Pancreas (tissue), 10 donors: Measurements from ENCODE around the gene ENO2. TPM values are rescaled to one million over a fixed set of nuclear protein-coding genes. Genes with fewer than 3 reads are reported as not detected.
"Not testable (repeated sequence)": the region's sequence is repeated elsewhere in the genome, so short reads cannot be mapped to it uniquely, and the experiment has no call there.

ENCODE experiments used
- ATAC-seq, 4 donors: fragments of 200-7000 bp; cut with Tn5 transposase; one replicate each; pipeline versions ENCODE4 v1.8.0 to v1.9.1; 2020; ENCODE audit warnings: mild to moderate bottlenecking in 4 of 4, moderate library complexity in 4 of 4
- DNase-seq, 6 donors: peaks; one replicate each; pipeline ENCODE4 v3.0.0-alpha.2; 2020
- FAIRE-seq: peaks from 2 replicates; lab custom pipeline; 2012; peaks lifted over from hg19 to GRCh38; lab: Jason Lieb, UNC
- H3K27ac ChIP-seq, 4 donors: fragments of 200-600 bp; sonication (generic); 1 replicate in 3 of 4; 2 replicates in 1 of 4; pipeline versions ENCODE4 v1.5.0 to v1.8.0; 2020
- H3K27me3 ChIP-seq, 4 donors: fragments of 200-600 bp; one replicate each; pipeline ENCODE4 v1.8.0; 2021
- H3K36me3 ChIP-seq, 3 donors: fragments of 200-600 bp; sonication (generic) in 1 of 3; one replicate each; pipeline versions ENCODE4 v1.5.0 to v1.8.0; 2020 to 2021
- H3K4me1 ChIP-seq, 3 donors: fragments of 200-600 bp; one replicate each; pipeline ENCODE4 v1.8.0; 2021
- H3K4me3 ChIP-seq, 4 donors: fragments of 200-600 bp; sonication (generic) in 2 of 4; one replicate each; pipeline versions ENCODE4 v1.5.0 to v1.8.0; 2020 to 2021
- H3K9me3 ChIP-seq, 4 donors: fragments of 200-600 bp; one replicate each; pipeline ENCODE4 v1.8.0; 2021
- WGBS, 2 donors: extraction: QIAGEN DNeasy Blood & Tissue Kit; methylation state at CpG; one replicate each; pipeline ENCODE4 v1.1.7; 2013; 5-methylcytosine and 5-hydroxymethylcytosine counted together
- intact Hi-C, 3 donors: fragments of 100-400 bp; cut with DNase I; formaldehyde crosslinking; loops; one replicate each; pipeline versions ENCODE4 v1.11.1 to v1.14.2; 2022
- polyA plus RNA-seq, 2 donors: library from polyadenylated mRNA; stranded (reverse); fragments of 200-250 nt; gene quantifications; one replicate each; pipeline ENCODE4 v1.2.3, GENCODE V29; 2013
- total RNA-seq, 6 donors: library from RNA; stranded (reverse); fragmentation: NEBNext Ultra II Directional in 4 of 6; extraction: Animal tissue kit (Norgen Biotek cat#: 25700) in 4 of 6; gene quantifications; one replicate each; pipeline versions ENCODE4 v1.2.1 to v1.2.4, GENCODE V29; 2021 to 2023
- TF ChIP-seq, protein P1 (sequence below), 4 donors: fragments of 200-600 bp; sonication (generic) in 3 of 4; IDR thresholded peaks; one replicate each; pipeline versions ENCODE4 v1.5.0 to v1.8.0; 2021; ENCODE audit warnings: antibody characterized with exemption in 4 of 4
- donor health status: healthy with polysubstance abuse.
- donor health status: DM: no; HTN: no; CAD: no; lungs with moderate emphysema.
- donor health status: DM: no; HTN: no; CAD: no.
- donor health status: control.
- donor health status: control.
- donor health status: Bipolar disorder and iron deficiency.
- donor health status: DM: yes; HTN: yes; CAD: no.
- donor health status: DM: no; HTN: no; CAD: no.
- donor health status: DM: no; HTN: no; CAD: no.
- donor health status: DM: yes; HTN: yes; CAD: no.

ENO2 gene
- total and polyA plus RNA-seq, 8 donors, result 2.3 to 53.6 (median 6.6) TPM

DNA sequence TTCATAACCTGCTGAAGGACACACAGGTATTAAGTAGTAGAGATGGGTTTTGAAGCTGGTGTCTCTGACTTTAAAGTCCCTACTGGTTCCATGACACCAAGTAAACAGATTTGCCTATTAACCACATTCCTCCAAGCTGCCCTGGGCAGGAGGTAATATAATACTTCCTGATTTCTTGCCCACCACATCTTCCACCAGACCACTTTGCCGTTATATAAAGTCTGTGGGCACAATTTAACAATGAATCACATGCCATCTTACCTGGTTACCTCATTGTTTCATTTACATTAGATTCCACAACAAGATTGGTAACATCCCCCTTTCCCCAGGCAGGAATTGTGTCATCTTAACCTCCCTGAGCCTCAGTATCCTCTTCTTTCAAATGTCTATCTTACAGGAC, 10.7 kb upstream of the ENO2 start:
- no peak for FAIRE-seq
- Histone ChIP-seq H3K4me3 (no peak overlapping the region), H3K27me3 (no peaks in the 10 kb centered on the region)

DNA sequence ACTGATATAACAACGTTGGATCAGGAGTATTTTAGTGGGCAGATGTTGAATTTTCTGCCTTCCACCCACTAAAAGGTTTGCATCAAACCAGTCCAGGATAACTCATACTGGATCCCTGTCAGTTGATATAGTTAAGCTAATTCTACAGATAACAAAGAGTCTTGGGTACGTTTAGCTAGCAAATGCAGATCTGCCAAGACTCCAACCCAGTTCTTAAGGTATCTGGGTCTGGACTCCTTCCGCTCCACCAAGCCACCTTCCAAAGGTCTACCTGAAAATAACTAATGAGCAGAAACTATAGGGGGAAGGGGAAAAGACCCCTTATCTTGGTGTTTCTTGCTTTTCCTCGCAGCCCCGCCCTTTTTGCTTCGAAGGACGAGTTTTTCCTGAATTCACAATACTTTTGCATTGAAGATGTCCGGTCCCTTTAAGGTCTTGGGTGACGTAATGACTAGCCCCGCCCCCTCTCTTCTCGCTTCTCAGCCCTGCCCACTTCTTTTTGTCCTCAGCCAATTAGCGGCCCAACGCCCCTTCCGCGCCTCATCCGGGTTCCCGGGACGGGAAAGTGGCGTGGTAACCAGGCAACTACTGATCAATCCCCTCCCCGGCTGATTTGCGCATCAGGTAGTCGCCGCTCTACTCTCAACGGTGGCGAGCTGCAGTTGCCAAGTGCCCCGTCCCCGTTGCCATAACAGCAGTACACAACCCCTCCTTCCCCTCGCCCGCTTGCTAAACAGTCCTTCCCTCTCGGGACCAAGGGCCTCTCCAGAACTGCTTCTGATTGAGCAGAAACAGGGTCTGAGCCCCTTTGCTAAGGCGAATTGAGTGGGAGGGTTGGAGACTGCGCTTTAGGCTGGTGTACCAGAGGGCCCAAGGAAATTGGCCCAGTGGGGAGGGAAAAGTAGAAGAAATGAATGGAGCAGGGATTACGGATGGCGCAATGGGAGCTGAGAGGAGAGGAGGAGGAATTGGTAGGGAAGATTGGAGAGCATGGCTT, 9.8 kb upstream of the ENO2 start, which contains the start of gene LRRC23:
Gene LRRC23 (plus strand): TSS at position 543 of the 997 bp plus-strand sequence. CDS start 812 bp downstream, outside the sequence.
- Histone ChIP-seq H3K9me3 (no peaks in the 10 kb centered on the region), H3K36me3 (no peaks in the 10 kb centered on the region), H3K27ac (peak within 1 kb of the TSS; percentile 69 to 77 (median 72)), H3K27me3 (no peaks in the 10 kb centered on the region), H3K4me1 (peaks cover 4 to 15% (median 4%) of the 10 kb centered on the region in 3 donors), H3K4me3 (peak within 1 kb of the TSS; percentile 40 to 63 (median 48))
- ATAC-seq, result peak; percentile 97
- intact Hi-C loops, result no loop called here
- TF ChIP-seq, protein P1, sequence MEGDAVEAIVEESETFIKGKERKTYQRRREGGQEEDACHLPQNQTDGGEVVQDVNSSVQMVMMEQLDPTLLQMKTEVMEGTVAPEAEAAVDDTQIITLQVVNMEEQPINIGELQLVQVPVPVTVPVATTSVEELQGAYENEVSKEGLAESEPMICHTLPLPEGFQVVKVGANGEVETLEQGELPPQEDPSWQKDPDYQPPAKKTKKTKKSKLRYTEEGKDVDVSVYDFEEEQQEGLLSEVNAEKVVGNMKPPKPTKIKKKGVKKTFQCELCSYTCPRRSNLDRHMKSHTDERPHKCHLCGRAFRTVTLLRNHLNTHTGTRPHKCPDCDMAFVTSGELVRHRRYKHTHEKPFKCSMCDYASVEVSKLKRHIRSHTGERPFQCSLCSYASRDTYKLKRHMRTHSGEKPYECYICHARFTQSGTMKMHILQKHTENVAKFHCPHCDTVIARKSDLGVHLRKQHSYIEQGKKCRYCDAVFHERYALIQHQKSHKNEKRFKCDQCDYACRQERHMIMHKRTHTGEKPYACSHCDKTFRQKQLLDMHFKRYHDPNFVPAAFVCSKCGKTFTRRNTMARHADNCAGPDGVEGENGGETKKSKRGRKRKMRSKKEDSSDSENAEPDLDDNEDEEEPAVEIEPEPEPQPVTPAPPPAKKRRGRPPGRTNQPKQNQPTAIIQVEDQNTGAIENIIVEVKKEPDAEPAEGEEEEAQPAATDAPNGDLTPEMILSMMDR (IDR thresholded peaks at IDR 0.05), result no peak
- 4 to 5% methylated on average over 34 of the region's 34 CpGs for WGBS, 2 donors
- peak; percentile 93 for FAIRE-seq
- DNase-seq, result peak; percentile 95 to 99 (median 98)

More for the DNA sequence above, 10.7 kb upstream of the ENO2 start:
- no peak for ATAC-seq
- Histone ChIP-seq H3K9me3 (no peaks in the 10 kb centered on the region), H3K36me3 (no peaks in the 10 kb centered on the region), H3K27ac (no peak overlapping the region), H3K4me1 (peaks cover 4 to 18% (median 5%) of the 10 kb centered on the region in 3 donors)
- TF ChIP-seq, protein P1 (IDR thresholded peaks at IDR 0.05), result no peak
- no peak for DNase-seq
- WGBS, 2 donors, result 71 to 73% methylated on average over 1 of the region's 1 CpG
- intact Hi-C loops, result no loop called here

DNA sequence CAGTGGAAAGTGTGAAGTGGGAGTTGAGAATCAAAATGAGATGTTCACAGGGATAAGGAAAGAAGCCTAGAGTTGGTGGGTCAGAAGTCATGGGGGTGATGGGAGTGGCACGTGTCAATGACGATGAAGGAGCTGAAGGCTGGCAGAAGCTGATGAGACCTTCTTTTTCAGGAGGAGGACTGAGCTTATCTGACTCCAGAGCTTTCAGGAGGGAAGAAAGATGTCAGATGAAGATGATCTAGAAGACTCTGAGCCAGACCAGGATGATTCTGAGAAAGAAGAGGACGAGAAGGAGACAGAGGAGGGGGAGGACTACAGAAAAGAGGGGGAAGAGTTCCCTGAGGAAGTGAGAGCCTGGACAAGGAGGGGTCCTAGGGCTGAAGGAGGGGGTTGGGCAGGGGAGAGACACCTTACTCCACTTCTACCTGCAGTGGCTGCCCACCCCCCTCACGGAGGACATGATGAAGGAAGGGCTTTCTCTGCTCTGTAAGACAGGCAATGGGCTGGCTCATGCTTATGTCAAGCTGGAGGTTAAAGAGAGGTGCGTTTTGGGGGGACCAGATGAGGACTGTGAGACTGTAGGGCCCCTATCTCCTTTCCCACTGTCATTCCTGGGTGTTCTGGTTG, 8.9 kb upstream of the ENO2 start:
- Histone ChIP-seq H3K9me3 (no peaks in the 10 kb centered on the region), H3K4me3 (peak overlapping the region in 1 of 4 donors; percentile 63), H3K4me1 (peaks cover 0 to 7% (median 4%) of the 10 kb centered on the region in 3 donors), H3K36me3 (no peaks in the 10 kb centered on the region), H3K27me3 (no peaks in the 10 kb centered on the region), H3K27ac (peak overlapping the region in 1 of 4 donors; percentile 71)
- intact Hi-C loops, result no loop called here
- ATAC-seq (no peak), DNase-seq (no peak), FAIRE-seq (no peak)
- TF ChIP-seq, protein P1 (IDR thresholded peaks at IDR 0.05), result no peak
- 58 to 71% methylated on average over 5 of the region's 5 CpGs for WGBS, 2 donors

DNA sequence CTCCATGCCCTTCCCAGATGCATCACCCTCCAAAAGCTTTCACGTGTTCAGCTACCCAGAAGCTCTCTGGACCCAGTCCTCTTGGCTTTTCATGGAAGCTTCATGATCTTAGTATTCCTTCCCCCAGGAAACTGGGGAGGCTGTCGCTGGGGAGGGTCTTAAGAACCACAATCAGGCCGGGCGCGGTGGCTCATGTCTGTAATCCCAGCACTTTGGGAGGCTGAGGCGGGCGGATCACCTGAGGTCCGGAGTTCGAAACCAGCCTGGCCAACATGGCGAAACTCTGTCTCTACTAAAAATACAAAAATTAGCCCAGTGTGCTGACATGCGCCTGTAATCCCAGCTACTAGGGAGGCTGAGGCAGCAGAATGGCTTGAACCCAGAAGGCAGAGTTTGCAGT, 6.2 kb upstream of the ENO2 start:
- H3K27ac ChIP-seq, H3K36me3 ChIP-seq, H3K9me3 ChIP-seq, intact Hi-C loops, FAIRE-seq, H3K27me3 ChIP-seq, H3K4me3 ChIP-seq, ATAC-seq, H3K4me1 ChIP-seq: not testable (repeated sequence)
- peak in 1 of 6 donors; percentile 27 for DNase-seq
- WGBS, 2 donors, result 91 to 97% methylated on average over 11 of the region's 11 CpGs

DNA sequence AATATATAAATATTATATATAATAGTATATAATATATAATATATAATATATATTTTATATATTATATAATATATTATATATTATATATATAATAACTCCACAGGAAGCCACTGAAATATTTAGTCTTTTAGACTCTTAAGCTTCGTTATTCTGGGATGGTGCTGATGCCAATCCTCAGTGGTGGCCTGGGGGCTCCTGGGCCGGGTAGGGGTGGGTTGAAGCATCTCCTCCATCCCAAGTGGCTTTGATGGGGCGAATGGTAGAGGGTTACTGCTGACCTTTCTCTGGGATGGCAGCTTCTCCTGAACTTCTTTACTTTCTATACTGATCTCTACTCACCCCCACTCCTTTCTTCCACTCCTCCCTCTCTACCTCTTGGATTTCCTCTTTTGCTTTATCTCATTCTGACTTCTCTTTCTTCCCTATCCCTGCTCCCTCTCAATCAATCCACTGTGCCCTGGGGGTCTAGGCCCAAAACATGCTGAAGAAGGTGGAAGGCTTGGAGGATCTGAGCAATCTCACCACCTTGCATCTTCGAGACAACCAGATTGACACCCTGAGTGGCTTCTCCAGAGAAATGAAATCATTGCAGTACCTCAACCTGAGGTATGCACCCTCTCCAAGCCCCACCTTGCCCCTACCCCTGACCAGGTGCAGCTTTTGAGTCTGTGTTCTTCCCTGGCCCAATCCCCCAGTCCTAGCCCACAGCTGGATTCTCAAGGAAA, 4.8 kb upstream of the ENO2 start:
- peak in 1 of 6 donors; percentile 35 for DNase-seq
- Histone ChIP-seq H3K9me3 (no peaks in the 10 kb centered on the region), H3K27ac (no peak overlapping the region), H3K4me3 (no peak overlapping the region), H3K36me3 (no peaks in the 10 kb centered on the region), H3K4me1 (peaks cover 0 to 7% (median 0%) of the 10 kb centered on the region in 3 donors), H3K27me3 (no peaks in the 10 kb centered on the region)
- intact Hi-C loops, result no loop called here
- 84 to 85% methylated on average over 4 of the region's 4 CpGs for WGBS, 2 donors
- no peak for FAIRE-seq
- TF ChIP-seq, protein P1 (IDR thresholded peaks at IDR 0.05), result no peak
- no peak for ATAC-seq
